HG03565 (cell line): Measurements from ENCODE around the gene EXOC3L2.
"Not testable (repeated sequence)": the region's sequence is repeated elsewhere in the genome, so short reads cannot be mapped to it uniquely, and the experiment has no call there.

Source experiments
- ATAC-seq: cut with Tn5 transposase; IDR thresholded peaks from one replicate; pipeline ENCODE4 v1.9.1; 2021; ENCODE audit warnings: mild to moderate bottlenecking, moderate library complexity; ENCODE audit not compliant: unreplicated experiment

Gene EXOC3L2

DNA sequence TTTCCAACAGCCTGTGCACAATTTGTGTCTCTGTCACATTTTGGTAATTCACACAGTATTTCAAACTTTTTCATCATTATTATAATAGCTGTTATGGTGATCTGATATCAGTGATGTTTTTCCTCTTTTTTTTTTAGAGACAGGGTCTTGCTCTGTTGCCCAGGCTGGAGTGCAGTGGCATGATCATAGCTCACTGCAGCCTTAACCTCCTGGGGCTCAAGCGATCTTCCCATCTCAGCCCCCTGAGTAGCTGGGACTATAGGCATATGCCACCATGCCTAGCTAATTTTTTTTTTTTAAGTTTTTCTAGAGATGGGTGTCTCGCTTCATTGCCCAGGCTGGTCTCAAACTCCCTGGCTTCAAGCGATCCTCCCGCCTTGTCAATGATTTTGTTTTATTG is 11.6 kb upstream of the EXOC3L2 start:
- ATAC-seq: no peak

GRCh38 chr19:45255611-45256157 is 10.5 kb upstream of the EXOC3L2 start:
- no peak for ATAC-seq

DNA sequence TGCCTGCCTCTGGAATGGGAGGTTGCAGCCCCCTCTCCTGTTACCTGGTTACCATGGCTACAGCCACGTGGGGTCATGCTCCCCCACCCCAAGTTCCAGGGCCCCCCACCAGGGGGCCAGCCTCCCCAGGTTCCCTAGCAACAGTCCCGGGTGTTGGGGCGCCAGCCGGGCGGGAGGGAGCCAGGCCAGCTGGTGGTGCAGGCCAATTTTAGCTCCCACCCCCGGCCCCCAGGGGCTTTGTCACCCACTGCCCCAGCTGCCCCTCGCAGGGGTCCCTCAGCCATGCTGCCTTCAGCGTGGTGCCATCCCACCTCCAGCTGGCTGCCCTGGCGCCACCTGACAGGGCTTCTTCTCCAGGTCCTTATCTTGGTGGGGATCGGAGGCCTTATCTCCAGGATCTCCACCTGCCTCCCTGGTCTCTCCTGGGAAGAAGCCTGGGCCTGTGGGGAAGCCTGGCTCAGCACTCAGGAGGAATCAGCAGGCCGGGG is 8.9 kb upstream of the EXOC3L2 start:
- ATAC-seq: no peak

GRCh38 chr19:45253396-45254027 is 8.3 kb upstream of the EXOC3L2 start:
- no peak for ATAC-seq

GRCh38 chr19:45251452-45252354 is 6.5 kb upstream of the EXOC3L2 start:
- ATAC-seq: no peak

GRCh38 chr19:45250832-45251451 is 5.7 kb upstream of the EXOC3L2 start, which contains the start of gene MARK4:
TSS of gene MARK4 (plus strand) at chr19:45251271. CDS start at chr19:45251589, 318 bp downstream.
- no peak for ATAC-seq

DNA sequence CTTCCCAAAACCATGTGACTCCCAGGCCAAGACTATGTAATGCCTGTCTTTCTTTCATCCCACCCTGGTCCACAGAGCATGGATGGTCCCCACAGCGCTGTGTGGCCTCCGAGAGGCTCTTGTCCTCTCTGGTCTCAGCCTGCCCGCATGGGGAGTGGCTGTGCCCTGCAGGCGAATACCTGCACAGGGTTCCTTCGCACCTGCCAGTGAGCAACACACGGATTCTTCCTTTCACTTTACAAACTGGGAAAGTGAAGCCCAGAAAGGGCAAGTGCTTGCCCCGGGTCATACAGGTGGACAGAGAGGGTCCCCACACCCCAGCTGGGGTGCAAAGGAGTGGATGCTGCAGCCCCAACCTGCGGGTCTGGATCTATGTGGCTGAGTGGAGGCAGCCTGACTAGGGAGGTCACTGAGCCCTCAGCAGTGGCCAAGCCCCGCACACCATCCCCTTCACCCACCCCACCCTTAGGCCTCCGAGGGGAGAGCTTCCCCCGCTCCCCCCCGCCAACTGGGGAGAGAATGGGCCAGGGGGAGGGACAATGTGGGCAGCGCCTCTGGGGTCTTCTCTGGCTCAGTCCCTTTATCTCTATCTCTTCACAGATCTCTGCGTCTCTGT is 5.1 kb upstream of the EXOC3L2 start:
- ATAC-seq: no peak

DNA sequence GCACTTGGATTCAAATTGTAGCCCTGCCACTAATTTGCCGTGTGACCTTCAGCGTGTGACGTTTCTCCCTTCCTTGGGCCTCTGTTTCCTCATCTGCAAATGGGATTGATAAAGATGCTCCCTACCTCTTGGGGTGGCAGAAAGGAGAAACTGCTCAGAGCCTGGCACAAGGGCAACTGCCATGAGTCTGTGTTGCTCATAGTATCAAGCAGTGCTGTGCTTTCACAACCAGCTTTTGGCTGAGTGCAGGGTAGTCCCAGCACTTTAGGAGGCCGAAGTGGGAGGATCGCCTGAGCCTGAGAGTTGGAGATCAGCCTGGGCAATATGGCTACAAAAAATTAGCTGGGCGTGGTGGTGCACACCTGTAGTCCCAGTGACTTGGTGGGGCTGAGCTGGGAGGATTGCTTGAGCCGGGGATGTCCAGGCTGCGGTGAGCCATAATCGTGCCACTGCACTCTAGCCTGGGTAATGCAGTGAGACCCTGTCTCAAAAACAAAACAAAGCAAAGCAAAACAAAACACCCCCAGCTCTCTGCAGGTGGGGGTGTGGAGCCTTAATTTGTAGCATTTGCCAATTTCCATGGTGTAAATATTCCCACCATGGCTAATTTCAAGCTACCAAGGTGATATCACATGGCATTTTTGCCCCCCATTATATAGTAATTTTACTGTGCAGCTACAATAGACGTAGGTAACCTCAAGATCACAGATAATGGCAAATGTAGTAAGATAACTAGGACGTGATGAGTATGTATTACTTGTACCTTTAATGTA is 4.2 kb upstream of the EXOC3L2 start:
- no peak for ATAC-seq

DNA sequence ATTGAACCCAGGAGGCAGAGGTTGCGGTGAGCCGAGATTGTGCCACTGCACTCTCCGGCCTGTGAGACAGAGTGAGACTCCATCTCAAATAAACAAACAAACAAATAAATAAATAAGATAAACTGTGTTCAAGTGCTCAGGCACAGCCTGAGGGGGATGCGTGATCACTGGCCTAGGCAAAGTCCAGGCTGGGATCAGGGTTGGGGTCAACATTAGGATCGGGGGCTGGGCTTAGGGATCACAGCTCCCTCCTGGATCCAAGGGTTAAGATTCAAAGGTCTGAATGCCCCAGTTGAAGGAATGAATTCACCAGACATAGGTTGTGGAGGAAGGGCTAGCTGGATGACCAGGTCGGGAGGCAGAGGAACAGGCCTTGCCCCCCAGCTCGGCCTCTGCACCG is 1.9 kb upstream of the EXOC3L2 start:
- ATAC-seq: no peak

GRCh38 chr19:45245826-45246225 is 619 bp upstream of the EXOC3L2 start:
- ATAC-seq: no peak

DNA sequence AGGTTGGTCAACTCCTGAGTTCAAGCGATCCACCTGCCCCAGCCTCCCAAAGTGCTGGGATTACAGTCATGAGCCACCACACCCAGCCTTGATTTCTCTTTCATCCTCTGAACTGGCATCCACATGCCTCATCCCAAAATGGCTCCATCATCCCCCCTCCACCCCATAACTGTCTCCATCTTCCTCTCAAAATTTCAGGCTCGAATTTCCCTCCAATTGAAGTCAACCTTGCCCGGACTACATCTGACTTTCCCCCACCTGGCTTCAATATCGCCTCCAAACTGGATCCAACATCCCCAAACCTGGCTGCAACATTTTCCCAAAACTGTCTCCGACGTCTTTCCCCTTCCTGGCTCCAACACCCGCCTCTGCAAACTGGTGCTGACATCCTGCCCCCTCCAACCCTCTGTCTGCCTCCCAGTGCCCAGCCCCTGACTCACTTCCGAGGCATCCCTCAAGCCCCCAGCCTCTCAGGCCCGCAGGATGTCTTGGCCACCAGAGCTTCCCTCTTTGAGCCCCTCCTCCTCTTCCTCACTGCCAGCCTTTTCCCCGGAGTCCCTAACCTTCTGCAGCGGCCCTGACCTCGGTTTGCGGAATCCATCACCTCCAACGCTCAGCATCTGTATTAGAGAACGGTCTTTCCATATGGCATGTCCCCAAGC is 943 bp downstream of the EXOC3L2 start:
- no peak for ATAC-seq

GRCh38 chr19:45243144-45243732 is 2.0 kb downstream of the EXOC3L2 start:
- ATAC-seq: no peak

DNA sequence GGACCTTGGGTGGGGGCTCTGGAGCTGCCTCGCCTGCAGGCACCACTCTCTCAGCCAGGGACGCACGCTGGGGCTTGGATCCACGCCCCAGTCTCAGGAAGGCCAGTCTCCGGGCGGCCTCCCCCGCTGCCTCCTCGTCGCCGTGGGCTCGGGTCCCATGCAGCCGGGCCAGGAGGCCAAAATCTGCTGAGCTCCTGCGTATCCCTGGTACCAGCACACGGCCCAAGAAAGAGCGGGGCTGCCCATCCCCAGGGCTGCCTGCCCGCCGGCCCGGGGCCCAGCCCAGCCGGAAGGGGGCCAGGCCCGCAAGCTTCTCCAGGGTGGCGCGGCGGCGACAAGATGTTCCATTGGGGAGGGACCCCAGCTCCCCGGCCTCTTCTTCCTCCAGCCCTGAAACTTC is 6.7 kb downstream of the EXOC3L2 start:
- no peak for ATAC-seq

DNA sequence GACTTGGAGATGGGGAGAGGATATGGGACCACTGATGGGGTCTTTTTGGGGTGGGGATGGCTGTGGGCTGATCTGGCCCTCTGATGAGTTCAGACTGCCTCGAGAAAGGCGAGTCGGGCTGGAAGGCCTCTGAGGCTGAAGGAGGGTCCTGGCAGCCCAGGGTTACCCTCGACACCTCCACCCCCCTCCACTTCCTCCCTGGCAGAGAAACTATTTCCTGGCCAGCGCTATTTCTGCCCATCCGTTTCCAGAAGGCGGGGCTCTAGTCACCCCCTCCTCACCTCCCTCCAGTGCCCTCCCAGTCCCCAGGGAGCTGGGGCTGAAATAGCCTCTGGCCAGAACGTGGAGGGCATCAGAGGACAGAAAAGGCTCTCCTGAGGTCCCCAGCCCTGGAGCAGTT is 9.7 kb downstream of the EXOC3L2 start:
- no peak for ATAC-seq

GRCh38 chr19:45234089-45234869 is 10.9 kb downstream of the EXOC3L2 start:
- ATAC-seq: no peak

- no peak for ATAC-seq
These were observed 13.3 kb downstream of the EXOC3L2 start for GRCh38 chr19:45231891-45232290.

DNA sequence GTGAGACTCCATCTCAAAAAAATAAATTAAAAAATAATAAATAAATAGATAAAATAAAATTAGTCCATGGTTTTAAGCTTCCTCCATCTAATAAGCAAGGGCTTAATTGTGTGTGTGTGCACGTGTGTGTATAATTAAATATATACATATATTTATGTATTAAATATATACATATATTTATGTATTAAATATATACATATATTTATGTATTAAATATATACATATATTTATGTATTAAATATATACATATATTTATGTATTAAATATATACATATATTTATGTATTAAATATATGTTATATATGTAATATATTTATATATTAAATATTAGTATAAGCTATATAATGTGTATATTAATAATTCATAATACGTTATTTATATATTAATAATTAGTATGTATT is 16.2 kb downstream of the EXOC3L2 start:
- not testable (repeated sequence) for ATAC-seq

DNA sequence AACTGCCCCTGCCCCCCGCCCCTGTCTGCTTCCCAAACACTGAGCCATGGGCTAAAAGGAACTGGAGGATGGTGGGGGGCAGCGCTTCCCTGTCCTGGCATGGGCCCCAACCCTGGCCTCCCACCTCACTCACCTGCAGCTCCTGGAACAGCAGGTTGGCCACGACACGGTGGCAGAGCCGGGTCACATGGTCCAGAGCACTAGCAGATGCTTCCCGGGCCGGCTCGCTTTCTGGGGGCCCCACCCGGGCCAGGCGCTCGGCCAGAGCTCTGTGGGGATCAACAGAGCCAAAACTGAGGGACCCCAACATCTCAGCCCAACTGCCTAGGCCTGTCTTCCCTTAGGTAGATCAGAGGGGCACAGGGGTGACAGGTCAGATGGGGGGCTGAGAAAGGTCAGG is 20.6 kb downstream of the EXOC3L2 start:
- no peak for ATAC-seq
